ENCODE data around the gene FTMT.
"Not testable (repeated sequence)": the region's sequence is repeated elsewhere in the genome, so short reads cannot be mapped to it uniquely, and the experiment has no call there.

FTMT gene

DNA sequence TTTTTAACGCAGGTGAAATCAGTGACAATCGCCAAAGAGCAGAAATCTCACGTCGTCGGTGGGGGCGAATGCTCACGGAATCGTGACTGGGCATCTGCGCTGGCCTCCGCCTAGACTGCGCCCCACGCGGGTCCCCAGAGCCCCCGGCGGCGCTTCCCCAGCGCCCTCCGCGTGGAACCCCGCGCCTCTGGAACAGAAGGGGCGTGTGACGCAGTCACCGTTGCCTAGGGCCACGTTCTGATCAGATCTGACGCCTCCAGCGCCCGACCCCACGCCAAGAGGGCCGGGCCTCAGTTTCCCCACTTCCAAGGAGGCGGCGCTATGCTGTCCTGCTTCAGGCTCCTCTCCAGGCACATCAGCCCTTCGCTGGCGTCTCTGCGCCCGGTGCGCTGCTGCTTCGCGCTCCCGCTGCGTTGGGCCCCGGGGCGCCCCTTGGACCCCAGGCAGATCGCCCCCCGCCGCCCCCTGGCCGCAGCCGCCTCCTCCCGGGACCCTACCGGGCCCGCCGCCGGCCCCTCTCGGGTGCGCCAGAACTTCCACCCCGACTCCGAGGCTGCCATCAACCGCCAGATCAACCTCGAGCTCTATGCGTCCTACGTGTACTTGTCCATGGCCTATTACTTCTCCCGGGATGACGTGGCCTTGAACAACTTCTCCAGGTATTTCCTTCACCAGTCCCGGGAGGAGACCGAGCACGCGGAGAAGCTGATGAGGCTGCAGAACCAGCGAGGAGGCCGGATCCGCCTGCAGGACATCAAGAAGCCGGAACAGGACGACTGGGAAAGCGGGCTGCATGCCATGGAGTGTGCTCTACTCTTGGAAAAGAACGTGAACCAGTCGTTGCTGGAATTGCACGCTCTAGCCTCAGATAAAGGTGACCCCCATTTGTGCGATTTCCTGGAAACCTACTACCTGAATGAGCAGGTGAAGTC lies at the start of gene FTMT:
TSS of gene FTMT (plus strand) at position 240 of the 932 bp plus-strand sequence. CDS start at position 322, 82 bp downstream.
- peaks cover 7% of the 10 kb centered on the region for H3K9me3 ChIP-seq (ENCODE audit: control insufficient read depth, low read length)
- no peaks in the 10 kb centered on the region for H3K27me3 ChIP-seq (replicated peaks; ENCODE audit: control insufficient read depth, insufficient read depth, low read length)
- no peak within 1 kb of the TSS for H3K4me3 ChIP-seq (ENCODE audit: low read length)
- no peaks in the 10 kb centered on the region for H3K36me3 ChIP-seq (ENCODE audit: control insufficient read depth, insufficient read depth, low read length, severe bottlenecking)
- H3K4me1 ChIP-seq (ENCODE audit: control insufficient read depth, insufficient read depth, low read length) = no peaks in the 10 kb centered on the region
- H3K9ac ChIP-seq (ENCODE audit: low read length) = no peak within 1 kb of the TSS
- no peak for DNase-seq (ENCODE audit: low read depth)

DNA sequence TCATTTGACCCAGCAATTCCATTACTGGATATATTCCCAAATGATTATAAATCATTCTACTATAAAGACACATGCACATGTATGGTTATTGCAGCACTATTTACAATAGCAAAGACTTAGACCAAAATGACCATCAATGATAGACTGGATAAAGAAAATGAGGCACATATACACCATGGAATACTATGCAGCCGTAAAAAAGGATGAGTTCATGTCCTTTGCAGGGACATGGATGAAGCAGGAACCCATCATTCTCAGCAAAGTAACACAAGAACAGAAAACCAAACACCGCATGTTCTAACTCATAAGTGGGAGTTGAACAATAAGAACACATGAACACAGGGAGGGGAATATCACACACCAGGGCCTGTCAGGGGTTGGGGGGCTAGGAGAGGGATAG lies 46.4 kb upstream of the FTMT start:
- not testable (repeated sequence) for H3K36me3 ChIP-seq (ENCODE audit: control insufficient read depth, insufficient read depth, low read length, severe bottlenecking); H3K9me3 ChIP-seq (ENCODE audit: control insufficient read depth, low read length)

DNA sequence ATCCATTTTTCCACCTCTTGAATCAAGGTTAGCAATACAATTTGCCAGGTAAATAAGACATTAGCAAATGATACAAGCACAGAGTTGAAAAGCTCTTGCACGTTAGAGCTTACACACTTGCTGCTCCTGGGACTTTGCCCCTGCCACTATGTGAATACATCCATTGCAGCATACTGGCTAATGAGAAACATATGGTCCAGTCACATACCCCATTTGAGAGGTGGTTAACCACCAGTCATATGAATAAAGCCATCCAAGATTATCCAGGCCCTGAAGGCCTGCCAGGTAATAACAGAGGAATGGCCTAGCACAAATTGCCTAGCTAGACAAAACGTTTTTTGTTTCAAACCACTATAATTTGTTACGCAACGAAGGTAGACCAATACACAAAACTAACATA lies 45.8 kb upstream of the FTMT start:
- H3K4me1 ChIP-seq (ENCODE audit: control insufficient read depth, insufficient read depth, low read length) = no peaks in the 10 kb centered on the region
- no peaks in the 10 kb centered on the region for H3K27me3 ChIP-seq (replicated peaks; ENCODE audit: control insufficient read depth, insufficient read depth, low read length)
- DNase-seq (ENCODE audit: low read depth) = peak; percentile 69
- peaks cover 3% of the 10 kb centered on the region for H3K9me3 ChIP-seq (ENCODE audit: control insufficient read depth, low read length)
- no peak overlapping the region for H3K4me3 ChIP-seq (ENCODE audit: low read length)
- H3K9ac ChIP-seq (ENCODE audit: low read length) = no peak overlapping the region
- H3K36me3 ChIP-seq (ENCODE audit: control insufficient read depth, insufficient read depth, low read length, severe bottlenecking) = no peaks in the 10 kb centered on the region

More for the DNA sequence above, 46.4 kb upstream of the FTMT start:
- not testable (repeated sequence) for H3K4me3 ChIP-seq (ENCODE audit: low read length); H3K27me3 ChIP-seq (replicated peaks; ENCODE audit: control insufficient read depth, insufficient read depth, low read length); H3K4me1 ChIP-seq (ENCODE audit: control insufficient read depth, insufficient read depth, low read length); DNase-seq (ENCODE audit: low read depth); H3K9ac ChIP-seq (ENCODE audit: low read length)

DNA sequence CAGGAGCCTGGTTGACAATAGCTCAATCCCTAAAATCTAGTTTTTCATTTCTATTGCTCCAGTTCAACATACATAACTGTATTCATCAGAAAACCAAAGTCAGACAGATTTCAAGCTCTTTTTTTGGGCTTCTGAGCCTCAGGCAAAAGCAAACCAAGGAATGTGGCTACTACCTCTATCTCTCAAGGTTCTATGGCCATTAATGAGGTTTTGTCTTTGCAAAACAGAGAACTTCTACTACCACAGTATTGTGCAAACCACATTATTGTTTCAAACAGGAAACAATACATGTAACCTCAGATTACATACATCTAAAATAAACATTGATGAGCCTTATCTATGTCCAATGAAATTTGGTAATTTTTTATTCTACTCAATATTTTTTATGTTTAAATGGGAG lies 35.5 kb upstream of the FTMT start:
- Histone ChIP-seq H3K9ac (ENCODE audit: low read length) (no peak overlapping the region), H3K9me3 (ENCODE audit: control insufficient read depth, low read length) (no peaks in the 10 kb centered on the region), H3K4me3 (ENCODE audit: low read length) (no peak overlapping the region), H3K4me1 (ENCODE audit: control insufficient read depth, insufficient read depth, low read length) (no peaks in the 10 kb centered on the region), H3K27me3 (replicated peaks; ENCODE audit: control insufficient read depth, insufficient read depth, low read length) (no peaks in the 10 kb centered on the region), H3K36me3 (ENCODE audit: control insufficient read depth, insufficient read depth, low read length, severe bottlenecking) (no peaks in the 10 kb centered on the region)
- no peak for DNase-seq (ENCODE audit: low read depth)

DNA sequence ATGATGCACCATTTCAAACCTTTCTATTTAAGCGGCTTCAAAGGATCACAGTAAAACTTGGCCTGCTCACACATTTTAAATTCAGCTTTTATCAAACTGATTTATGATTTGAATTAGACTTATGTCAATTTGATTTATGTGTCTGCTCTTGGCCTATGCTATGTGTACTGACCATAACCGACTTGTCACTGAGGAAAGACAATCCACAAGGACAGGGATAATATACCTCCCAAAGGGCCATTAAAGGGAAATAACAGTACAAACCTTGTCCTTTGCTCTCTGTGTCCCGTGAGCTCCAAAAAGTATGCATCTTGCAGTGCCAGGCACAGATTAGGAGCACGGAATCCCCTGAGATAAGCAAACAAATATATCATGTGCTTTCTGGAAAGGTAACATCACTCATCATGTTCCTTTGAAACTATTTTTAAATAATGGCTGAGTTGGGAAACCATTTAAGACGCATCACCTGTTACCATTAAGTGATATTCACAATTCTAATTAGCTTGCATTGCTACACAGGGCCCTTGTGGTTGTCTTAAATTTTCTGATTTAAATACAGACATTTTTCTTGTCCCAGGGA lies 31.9 kb upstream of the FTMT start:
- Histone ChIP-seq H3K9ac (ENCODE audit: low read length) (no peak overlapping the region), H3K36me3 (ENCODE audit: control insufficient read depth, insufficient read depth, low read length, severe bottlenecking) (no peaks in the 10 kb centered on the region), H3K4me3 (ENCODE audit: low read length) (no peak overlapping the region), H3K4me1 (ENCODE audit: control insufficient read depth, insufficient read depth, low read length) (no peaks in the 10 kb centered on the region), H3K27me3 (replicated peaks; ENCODE audit: control insufficient read depth, insufficient read depth, low read length) (no peaks in the 10 kb centered on the region), H3K9me3 (ENCODE audit: control insufficient read depth, low read length) (peaks cover 5% of the 10 kb centered on the region)
- DNase-seq (ENCODE audit: low read depth) = no peak

DNA sequence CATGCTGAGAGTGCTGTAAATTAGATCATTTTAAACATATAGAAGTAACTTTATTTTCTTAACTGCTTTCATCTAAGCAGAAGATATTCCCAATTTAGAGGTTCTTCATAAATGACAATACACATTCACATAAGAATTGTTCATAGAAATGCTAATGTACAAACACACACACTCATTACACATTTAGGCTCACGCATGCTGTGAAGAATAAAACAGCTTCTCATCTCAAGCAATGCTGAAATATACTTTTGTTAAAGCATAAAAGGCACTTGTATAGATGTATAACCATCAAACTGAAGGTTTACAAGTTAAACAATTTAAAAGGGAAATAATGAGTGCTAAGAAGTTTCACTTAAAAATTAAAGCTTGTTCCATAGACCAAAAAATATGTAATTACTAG lies 18.1 kb upstream of the FTMT start:
- DNase-seq (ENCODE audit: low read depth) = no peak
- H3K4me1 ChIP-seq (ENCODE audit: control insufficient read depth, insufficient read depth, low read length) = no peaks in the 10 kb centered on the region
- no peak overlapping the region for H3K9ac ChIP-seq (ENCODE audit: low read length)
- no peaks in the 10 kb centered on the region for H3K9me3 ChIP-seq (ENCODE audit: control insufficient read depth, low read length)
- H3K4me3 ChIP-seq (ENCODE audit: low read length) = no peak overlapping the region
- no peaks in the 10 kb centered on the region for H3K36me3 ChIP-seq (ENCODE audit: control insufficient read depth, insufficient read depth, low read length, severe bottlenecking)
- no peaks in the 10 kb centered on the region for H3K27me3 ChIP-seq (replicated peaks; ENCODE audit: control insufficient read depth, insufficient read depth, low read length)

DNA sequence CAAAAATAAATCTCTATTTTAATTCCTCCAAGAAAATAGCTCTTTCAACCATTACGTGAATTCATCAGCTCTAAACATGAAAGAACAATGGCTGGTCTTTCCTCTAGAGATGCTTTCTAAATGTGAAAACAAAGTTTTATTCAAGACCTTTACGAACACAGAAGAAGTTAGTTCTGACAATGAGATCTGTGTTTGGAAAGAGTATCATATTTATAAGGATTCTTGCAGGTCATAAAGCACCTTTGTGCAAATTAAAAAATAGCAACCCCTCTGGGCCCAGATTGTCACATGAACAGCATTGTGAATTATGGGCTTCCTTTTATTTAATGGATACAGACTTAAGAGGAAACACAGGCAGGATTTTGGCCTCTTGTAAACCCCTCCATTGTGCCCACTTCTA lies 17.7 kb upstream of the FTMT start:
- H3K9me3 ChIP-seq (ENCODE audit: control insufficient read depth, low read length) = no peaks in the 10 kb centered on the region
- DNase-seq (ENCODE audit: low read depth) = no peak
- no peak overlapping the region for H3K9ac ChIP-seq (ENCODE audit: low read length)
- no peaks in the 10 kb centered on the region for H3K4me1 ChIP-seq (ENCODE audit: control insufficient read depth, insufficient read depth, low read length)
- H3K36me3 ChIP-seq (ENCODE audit: control insufficient read depth, insufficient read depth, low read length, severe bottlenecking) = no peaks in the 10 kb centered on the region
- H3K4me3 ChIP-seq (ENCODE audit: low read length) = no peak overlapping the region
- H3K27me3 ChIP-seq (replicated peaks; ENCODE audit: control insufficient read depth, insufficient read depth, low read length) = no peaks in the 10 kb centered on the region

DNA sequence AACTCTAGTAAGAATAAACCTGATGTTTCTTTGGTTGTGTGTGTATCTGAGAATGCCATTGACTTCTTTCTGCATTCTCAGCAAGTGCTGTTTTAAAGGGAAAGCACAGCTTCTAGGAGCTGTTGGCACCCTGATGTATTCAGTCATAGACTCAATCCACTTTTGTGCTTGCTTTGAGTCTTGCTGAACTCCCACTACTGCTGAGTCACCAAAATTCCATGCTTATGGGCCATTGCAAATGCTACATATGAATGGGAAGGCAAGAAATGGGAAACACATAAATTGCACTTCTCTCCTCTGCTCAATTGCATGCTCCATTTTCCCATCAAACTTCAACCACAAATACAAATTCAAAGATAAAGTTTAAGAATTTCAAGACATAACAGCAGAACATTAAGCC lies 9.8 kb upstream of the FTMT start:
- Histone ChIP-seq H3K9me3 (ENCODE audit: control insufficient read depth, low read length) (no peaks in the 10 kb centered on the region), H3K27me3 (replicated peaks; ENCODE audit: control insufficient read depth, insufficient read depth, low read length) (no peaks in the 10 kb centered on the region), H3K36me3 (ENCODE audit: control insufficient read depth, insufficient read depth, low read length, severe bottlenecking) (no peaks in the 10 kb centered on the region), H3K4me3 (ENCODE audit: low read length) (no peak overlapping the region), H3K9ac (ENCODE audit: low read length) (no peak overlapping the region), H3K4me1 (ENCODE audit: control insufficient read depth, insufficient read depth, low read length) (no peaks in the 10 kb centered on the region)
- DNase-seq (ENCODE audit: low read depth) = peak; percentile 35

DNA sequence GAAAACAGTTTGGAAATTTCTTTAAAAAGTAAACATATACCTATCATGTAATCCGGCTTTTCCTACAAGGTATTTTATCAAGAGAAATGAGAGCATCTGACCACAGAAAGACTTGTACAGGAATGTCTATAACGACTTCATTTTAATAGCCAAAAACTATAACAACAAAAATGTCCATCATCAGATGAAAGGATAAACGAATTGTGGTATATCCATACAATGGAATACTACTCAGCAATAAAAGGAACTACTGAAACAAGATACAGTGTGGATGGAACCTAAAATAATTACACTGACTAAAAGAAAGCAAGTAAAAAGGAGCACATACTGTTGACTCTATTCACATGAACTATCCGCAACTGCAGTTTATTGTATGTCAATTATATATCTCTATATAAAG lies 1.4 kb upstream of the FTMT start:
- H3K9me3 ChIP-seq (ENCODE audit: control insufficient read depth, low read length) = peaks cover 7% of the 10 kb centered on the region
- H3K4me3 ChIP-seq (ENCODE audit: low read length) = no peak overlapping the region
- H3K36me3 ChIP-seq (ENCODE audit: control insufficient read depth, insufficient read depth, low read length, severe bottlenecking) = no peaks in the 10 kb centered on the region
- no peaks in the 10 kb centered on the region for H3K27me3 ChIP-seq (replicated peaks; ENCODE audit: control insufficient read depth, insufficient read depth, low read length)
- no peak for DNase-seq (ENCODE audit: low read depth)
- no peaks in the 10 kb centered on the region for H3K4me1 ChIP-seq (ENCODE audit: control insufficient read depth, insufficient read depth, low read length)
- no peak overlapping the region for H3K9ac ChIP-seq (ENCODE audit: low read length)

DNA sequence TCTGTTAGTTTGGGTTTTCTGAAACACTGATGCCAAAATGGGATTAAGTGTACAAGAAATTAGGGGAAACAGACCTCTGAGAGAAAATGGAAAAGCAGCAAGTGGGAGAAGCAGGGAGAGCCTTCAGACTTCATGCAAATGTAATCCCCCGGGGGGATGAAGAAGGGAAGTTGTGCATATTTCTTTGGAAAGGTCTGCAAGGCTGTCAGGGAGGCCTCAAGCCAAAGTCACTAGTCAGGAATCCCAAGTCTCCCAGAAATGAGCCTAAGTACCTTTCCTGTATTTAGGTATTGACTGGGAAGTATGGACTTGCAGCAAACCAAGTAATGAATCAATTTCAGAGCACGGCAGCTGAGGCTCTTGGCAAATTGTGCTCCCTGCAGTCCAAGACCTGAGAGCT lies 2.2 kb downstream of the FTMT start:
- no peak overlapping the region for H3K9ac ChIP-seq (ENCODE audit: low read length)
- H3K9me3 ChIP-seq (ENCODE audit: control insufficient read depth, low read length) = peaks cover 7% of the 10 kb centered on the region
- DNase-seq (ENCODE audit: low read depth) = peak; percentile 9
- H3K36me3 ChIP-seq (ENCODE audit: control insufficient read depth, insufficient read depth, low read length, severe bottlenecking) = no peaks in the 10 kb centered on the region
- no peak overlapping the region for H3K4me3 ChIP-seq (ENCODE audit: low read length)
- no peaks in the 10 kb centered on the region for H3K4me1 ChIP-seq (ENCODE audit: control insufficient read depth, insufficient read depth, low read length)
- no peaks in the 10 kb centered on the region for H3K27me3 ChIP-seq (replicated peaks; ENCODE audit: control insufficient read depth, insufficient read depth, low read length)

DNA sequence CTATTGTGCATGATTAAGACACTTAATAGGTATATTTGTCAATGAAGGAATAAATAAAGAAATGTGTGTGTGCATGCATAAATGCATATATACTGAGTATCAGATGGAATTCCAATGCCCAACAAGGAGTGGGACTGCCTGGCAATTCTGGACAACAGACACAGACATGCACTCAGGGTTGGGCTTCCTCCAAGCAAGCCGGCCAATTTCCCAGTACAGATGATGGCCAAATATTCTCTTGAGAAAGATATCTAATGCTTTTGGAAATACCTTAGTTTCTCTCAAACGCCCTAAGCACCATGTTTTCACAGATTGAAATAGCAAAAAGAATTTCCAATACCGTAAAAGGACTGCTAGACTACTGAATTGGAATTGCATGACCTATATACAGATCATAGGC lies 11.1 kb downstream of the FTMT start:
- Histone ChIP-seq H3K27me3 (replicated peaks; ENCODE audit: control insufficient read depth, insufficient read depth, low read length) (no peaks in the 10 kb centered on the region), H3K36me3 (ENCODE audit: control insufficient read depth, insufficient read depth, low read length, severe bottlenecking) (no peaks in the 10 kb centered on the region), H3K9ac (ENCODE audit: low read length) (no peak overlapping the region), H3K4me3 (ENCODE audit: low read length) (no peak overlapping the region), H3K9me3 (ENCODE audit: control insufficient read depth, low read length) (no peaks in the 10 kb centered on the region), H3K4me1 (ENCODE audit: control insufficient read depth, insufficient read depth, low read length) (no peaks in the 10 kb centered on the region)
- no peak for DNase-seq (ENCODE audit: low read depth)
